AG04449 (cell line): ENCODE measurements around the gene CNTN6.

ENCODE experiments used
- CTCF ChIA-PET: fragments of 350-600 bp; formaldehyde crosslinking; extraction: SDS; loops from one replicate; lab custom pipeline; 2021; ENCODE audit warnings: antibody characterized with exemption; lab: Yijun Ruan, JAX
- POLR2A ChIA-PET: fragments of 400-600, 350-600 bp; formaldehyde crosslinking; extraction: SDS; loops from one replicate; lab custom pipeline; 2020; ENCODE audit warnings: antibody characterized with exemption, inconsistent platforms; lab: Yijun Ruan, JAX
- DNase-seq: peaks from one replicate; pipeline ENCODE4 v3.0.0-alpha.2; 2010; ENCODE audit warnings: low read depth, low spot score
- H3K4me3 ChIP-seq: 2 replicates; pipeline ENCODE4 v1.5.1; 2011; ENCODE audit warnings: low read depth, mild to moderate bottlenecking, control low read depth, low read length
- TF ChIP-seq, protein P1 (sequence below): IDR thresholded peaks from one replicate; pipeline ENCODE4 v1.5.1; 2011; ENCODE audit warnings: mild to moderate bottlenecking, moderate library complexity, low read length, control low read depth, inconsistent platforms; ENCODE audit not compliant: insufficient read depth; ENCODE audit errors: missing control alignments

CNTN6 gene

DNA sequence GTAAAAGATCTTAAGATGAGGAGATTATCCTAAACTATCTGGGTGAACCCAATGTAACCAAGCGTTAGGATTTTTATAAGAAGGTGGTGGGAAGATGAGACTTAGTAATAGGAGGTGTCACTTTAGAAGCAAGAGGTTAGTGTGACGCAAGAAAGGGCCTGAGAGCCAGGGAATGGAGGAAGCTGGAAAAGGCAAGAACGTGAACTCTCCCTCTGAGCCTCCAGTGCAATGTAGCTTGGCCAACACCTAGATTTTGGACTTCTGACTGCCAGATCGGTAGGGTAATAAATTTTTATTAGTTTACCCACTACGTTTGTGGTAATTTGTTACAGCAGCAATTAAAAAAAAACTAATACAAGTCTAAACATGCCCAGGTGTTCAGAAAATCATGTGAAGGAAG, 20.8 kb upstream of the CNTN6 start:
- no peak overlapping the region for H3K4me3 ChIP-seq
- TF ChIP-seq, protein P1, sequence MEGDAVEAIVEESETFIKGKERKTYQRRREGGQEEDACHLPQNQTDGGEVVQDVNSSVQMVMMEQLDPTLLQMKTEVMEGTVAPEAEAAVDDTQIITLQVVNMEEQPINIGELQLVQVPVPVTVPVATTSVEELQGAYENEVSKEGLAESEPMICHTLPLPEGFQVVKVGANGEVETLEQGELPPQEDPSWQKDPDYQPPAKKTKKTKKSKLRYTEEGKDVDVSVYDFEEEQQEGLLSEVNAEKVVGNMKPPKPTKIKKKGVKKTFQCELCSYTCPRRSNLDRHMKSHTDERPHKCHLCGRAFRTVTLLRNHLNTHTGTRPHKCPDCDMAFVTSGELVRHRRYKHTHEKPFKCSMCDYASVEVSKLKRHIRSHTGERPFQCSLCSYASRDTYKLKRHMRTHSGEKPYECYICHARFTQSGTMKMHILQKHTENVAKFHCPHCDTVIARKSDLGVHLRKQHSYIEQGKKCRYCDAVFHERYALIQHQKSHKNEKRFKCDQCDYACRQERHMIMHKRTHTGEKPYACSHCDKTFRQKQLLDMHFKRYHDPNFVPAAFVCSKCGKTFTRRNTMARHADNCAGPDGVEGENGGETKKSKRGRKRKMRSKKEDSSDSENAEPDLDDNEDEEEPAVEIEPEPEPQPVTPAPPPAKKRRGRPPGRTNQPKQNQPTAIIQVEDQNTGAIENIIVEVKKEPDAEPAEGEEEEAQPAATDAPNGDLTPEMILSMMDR = no peak
- no peak for DNase-seq
- ChIA-PET POLR2A (no interaction called here), CTCF (no interaction called here)

DNA sequence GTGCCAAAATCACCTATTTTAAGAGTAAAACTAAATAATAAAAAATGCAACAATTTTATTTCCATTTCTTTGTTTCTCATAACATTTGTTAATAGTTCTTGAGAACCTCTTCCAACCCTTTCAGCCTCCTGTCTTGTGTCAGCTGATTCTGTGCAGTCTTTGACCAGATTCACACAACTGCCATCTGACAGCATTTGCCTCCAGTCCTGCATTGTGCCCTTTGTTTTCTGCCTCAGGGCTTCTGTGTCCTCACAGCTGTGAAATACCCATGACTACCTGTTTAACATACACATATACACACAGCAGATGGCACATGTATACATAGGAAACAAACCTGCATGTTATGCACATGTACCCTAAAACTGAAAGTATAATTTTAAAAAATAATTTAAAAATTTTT, 13.2 kb upstream of the CNTN6 start:
- TF ChIP-seq, protein P1 = no peak
- POLR2A ChIA-PET = no interaction called here

DNA sequence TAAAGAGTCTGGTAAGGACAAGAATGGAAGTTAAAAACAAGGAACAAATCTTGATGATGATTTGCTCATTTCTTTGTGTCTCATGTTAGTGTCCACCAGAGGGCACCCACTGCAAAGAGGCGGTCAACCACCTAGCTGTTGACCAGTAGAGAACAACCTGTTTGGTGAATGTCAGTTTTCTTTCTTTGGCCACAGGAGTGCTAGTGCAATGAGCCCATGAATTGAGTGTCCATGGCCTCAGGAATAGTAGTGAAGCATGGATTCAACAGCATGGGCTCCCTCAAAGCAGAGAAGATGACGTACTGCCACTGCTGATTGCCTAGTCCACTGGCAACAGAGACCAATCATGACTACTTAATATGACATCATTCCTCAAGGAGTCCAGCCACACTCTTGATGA, 10.7 kb upstream of the CNTN6 start:
- DNase-seq = no peak
- TF ChIP-seq, protein P1 = peak; percentile 76
- CTCF ChIA-PET = interaction anchor here (0.8 kb wide), 1 partner anchor 10 kb away, joined by 3 read pairs; no protein-coding TSS in a partner anchor
- H3K4me3 ChIP-seq = no peak overlapping the region
- POLR2A ChIA-PET = no interaction called here

More for the DNA sequence above, 13.2 kb upstream of the CNTN6 start:
- DNase-seq = no peak
- H3K4me3 ChIP-seq = no peak overlapping the region
- CTCF ChIA-PET = no interaction called here

DNA sequence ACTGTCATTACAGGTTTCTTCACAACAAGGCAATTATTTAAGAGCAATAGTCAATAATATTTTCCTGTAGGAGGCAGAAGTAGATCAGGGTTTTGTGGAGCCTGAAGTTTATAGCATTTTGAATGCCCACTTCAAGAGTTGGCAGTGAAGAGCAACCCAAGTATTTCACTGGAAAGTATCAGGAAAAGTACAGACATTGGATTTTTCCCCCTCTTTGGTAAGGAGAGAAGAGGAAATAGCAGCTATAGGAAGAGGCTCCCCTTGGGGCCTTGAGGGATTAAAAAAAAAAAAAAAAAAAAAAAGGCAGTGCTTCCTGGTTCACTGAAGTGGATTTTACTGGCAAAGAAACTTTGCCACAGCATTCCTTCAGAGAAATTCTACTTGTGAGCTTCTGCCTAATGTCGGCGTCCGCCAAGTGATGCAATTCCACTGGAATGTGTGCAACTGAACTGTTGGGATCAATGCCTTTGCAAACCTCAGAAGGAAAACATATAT, 5.7 kb upstream of the CNTN6 start:
- no peak overlapping the region for H3K4me3 ChIP-seq
- TF ChIP-seq, protein P1 = peak; percentile 2
- ChIA-PET POLR2A (no interaction called here), CTCF (interaction anchor here (1.0 to 1.3 kb wide), 2 partner anchors 164 to 258 kb away, joined by 3 to 4 read pairs; no protein-coding TSS in a partner anchor)
- DNase-seq = peak; percentile 77

DNA sequence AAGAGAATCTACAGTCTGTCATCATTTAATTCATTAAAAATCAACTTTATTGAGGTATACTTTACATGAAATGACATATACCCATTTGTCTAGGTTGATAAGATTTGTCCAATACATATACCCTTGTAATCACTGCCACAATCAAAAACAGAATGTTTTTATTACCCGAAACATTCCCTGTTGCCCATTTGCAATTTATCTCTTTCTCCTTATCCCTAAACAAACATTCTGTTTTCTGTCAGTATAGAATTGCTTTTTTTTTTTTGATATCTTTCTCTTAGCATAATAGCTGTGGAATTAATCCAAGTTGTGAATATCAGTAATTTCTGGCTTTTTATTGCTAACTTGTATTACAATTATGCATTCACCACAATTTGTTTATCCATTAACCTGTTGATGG, 4.3 kb upstream of the CNTN6 start:
- TF ChIP-seq, protein P1 = no peak
- CTCF ChIA-PET = no interaction called here
- POLR2A ChIA-PET = no interaction called here

DNA sequence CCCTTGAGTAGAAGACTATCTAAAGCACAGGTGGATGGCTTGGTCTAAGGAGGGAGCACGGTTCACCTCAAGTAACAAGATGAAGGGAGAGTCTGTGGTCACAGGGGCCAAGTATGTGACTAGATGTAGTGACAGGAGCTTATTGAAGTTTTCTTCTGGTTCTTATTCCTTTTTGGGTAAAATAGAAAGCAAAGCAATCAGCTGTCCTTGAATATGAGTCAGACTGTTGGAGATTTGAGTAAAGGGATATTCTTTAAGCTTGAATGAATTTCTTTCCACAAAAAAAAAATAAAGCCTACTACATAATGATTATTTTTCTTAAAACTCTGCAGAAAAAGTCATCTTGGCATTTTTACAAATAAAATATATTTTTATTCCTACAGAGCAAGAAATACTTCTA, 1.5 kb upstream of the CNTN6 start:
- ChIA-PET POLR2A (no interaction called here), CTCF (interaction anchor here (0.6 to 0.9 kb wide), 2 partner anchors 10 to 160 kb away, joined by 3 read pairs; no protein-coding TSS in a partner anchor)
- TF ChIP-seq, protein P1 = no peak
- no peak overlapping the region for H3K4me3 ChIP-seq
- DNase-seq = no peak

More for the DNA sequence above, 4.3 kb upstream of the CNTN6 start:
- DNase-seq = no peak
- no peak overlapping the region for H3K4me3 ChIP-seq
